GM12864 (cell line): ENCODE measurements around the gene ZC3H15.
"Not testable (repeated sequence)": the region's sequence is repeated elsewhere in the genome, so short reads cannot be mapped to it uniquely, and the experiment has no call there.

Experiments used
- DNase-seq: peaks from one replicate; pipeline ENCODE4 v3.0.0-alpha.2; 2011; ENCODE audit warnings: low read depth
- H3K4me3 ChIP-seq: 2 replicates; pipeline ENCODE4 v1.5.1; 2011; ENCODE audit warnings: mild to moderate bottlenecking, low read depth, low read length, control low read depth
- CTCF ChIP-seq: IDR thresholded peaks from 2 replicates; pipeline ENCODE4 v1.5.1; 2011; ENCODE audit warnings: low read depth, mild to moderate bottlenecking, moderate library complexity, low read length, control low read depth, inconsistent platforms; ENCODE audit errors: missing control alignments

The ZC3H15 gene

GRCh38 chr2:186518291-186518690 lies 32.2 kb downstream of the ZC3H15 start:
- no peak overlapping the region for H3K4me3 ChIP-seq
- DNase-seq = no peak
- TF ChIP-seq CTCF = no peak

DNA sequence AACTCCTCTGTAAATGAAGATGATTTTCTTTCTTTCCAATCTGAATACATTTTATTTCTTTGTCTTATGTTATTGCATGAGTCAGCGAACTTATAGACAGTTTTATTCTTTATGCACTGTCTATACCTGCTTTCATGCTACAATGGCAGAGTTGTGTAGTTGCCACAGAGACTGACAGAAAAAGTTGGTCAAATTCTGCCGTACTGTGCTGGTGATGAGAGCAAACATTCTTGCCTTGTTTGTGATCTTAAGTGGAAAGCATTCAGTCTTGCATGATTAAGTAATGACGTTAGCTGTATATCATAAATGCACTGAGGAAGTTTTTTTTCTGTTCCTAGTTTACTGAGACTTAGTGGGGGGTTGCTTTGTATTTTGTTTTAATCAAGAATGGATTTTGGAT lies 32.9 kb downstream of the ZC3H15 start:
- no peak for DNase-seq
- no peak for TF ChIP-seq CTCF

DNA sequence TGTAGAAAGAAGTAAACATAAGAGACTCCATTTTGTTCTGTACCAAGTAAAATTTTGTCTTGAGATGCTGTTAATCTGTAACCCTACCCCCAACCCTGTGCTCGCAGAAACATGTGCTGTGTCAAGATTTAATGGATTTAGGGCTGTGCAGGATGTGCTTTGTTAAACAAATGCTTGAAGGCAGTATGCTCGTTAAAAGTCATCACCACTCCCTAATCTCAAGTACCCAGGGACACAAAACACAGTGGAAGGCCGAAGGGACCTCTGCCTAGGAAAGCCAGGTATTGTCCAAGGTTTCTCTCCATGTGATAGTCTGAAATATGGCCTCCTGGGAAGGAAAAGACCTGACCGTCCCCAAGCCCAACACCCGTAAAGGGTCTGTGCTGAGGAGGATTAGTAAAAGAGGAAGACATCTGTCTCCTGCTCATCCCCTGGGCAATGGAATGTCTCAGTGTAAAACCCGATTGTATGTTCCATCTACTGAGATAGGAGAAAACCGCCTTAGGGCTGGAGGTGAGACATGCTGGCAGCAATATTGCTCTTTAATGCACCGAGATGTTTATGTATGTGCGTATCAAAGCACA lies 35.6 kb downstream of the ZC3H15 start:
- not testable (repeated sequence) for H3K4me3 ChIP-seq, DNase-seq

More for the DNA sequence above, 32.9 kb downstream of the ZC3H15 start:
- no peak overlapping the region for H3K4me3 ChIP-seq

- no peak for TF ChIP-seq CTCF
- no peak overlapping the region for H3K4me3 ChIP-seq
- no peak for DNase-seq
Measured at GRCh38 chr2:186522450-186522849, 36.4 kb downstream of the ZC3H15 start.

DNA sequence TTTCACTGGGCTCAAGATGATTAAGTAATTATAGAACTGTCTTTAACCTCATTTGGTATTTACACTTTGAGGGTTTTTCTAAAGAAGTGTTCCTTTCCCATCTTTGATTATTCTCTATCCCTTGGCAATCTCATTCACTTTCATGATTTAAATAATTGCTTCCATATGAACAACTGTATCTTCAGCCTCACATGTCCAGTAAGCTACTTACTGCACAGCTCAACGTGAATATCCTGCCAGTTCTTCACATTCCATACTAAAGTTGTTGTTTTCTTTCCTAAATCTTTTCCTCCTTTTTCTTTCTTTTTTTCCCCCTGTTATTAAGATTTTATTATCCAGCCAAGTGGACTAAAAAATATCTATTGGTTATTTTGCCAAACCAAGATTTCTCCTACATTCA lies 37.7 kb downstream of the ZC3H15 start:
- TF ChIP-seq CTCF = no peak
- no peak overlapping the region for H3K4me3 ChIP-seq
- DNase-seq = no peak

DNA sequence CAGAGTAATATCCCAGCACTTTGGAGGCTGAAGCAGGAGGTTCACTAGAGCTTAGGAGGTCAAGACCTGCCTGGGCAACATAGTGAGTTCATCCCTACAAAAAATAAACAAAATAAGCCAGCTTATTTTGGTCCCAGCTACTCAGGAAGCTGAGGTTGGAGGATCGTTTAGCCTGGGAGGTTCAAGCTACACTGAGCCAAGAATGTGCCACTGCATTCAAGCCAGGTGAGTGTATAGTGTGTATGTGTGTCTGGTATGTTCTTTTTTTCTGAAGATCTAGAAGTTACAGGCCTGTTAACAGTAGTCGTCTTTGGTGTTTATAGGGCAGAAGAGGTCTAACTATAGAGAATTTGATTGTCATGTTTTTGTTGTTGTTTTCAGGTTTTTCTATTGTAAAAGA lies 40.2 kb downstream of the ZC3H15 start:
- TF ChIP-seq CTCF = no peak
- H3K4me3 ChIP-seq = no peak overlapping the region
- no peak for DNase-seq

DNA sequence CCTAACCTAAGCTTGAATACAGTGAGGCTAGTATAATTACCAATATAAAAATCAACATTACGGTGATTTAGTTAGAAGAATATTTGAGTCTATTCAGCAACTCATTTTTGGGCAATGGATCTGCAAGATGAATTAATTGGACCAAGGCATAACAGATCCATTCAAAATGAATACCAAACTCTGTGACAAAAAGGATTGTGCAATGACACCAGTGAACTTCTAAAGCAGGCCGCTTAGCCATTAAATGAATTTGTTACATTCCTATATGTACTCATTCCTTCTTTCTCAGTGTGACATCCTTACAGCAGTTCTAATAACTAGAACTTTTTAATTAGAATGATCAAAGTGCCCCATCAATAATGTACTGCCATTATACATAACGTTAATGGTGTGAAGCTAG lies 44.3 kb downstream of the ZC3H15 start:
- TF ChIP-seq CTCF = no peak
- no peak for DNase-seq

More for the DNA sequence above, 44.3 kb downstream of the ZC3H15 start:
- no peak overlapping the region for H3K4me3 ChIP-seq
